A172 (cell line): ENCODE measurements around the gene SMIM34. TPM values are rescaled to one million over a fixed set of nuclear protein-coding genes. Genes with fewer than 3 reads are reported as not detected.
"Not testable (repeated sequence)": the region's sequence is repeated elsewhere in the genome, so short reads cannot be mapped to it uniquely, and the experiment has no call there.

Experiments used
- DNase-seq: peaks from one replicate; pipeline ENCODE4 v3.0.0-alpha.2; 2015; ENCODE audit warnings: low spot score
- total RNA-seq: library from RNA; depleted of rRNA; stranded (reverse); fragments of >200 nt; shearing (Covaris generic); gene quantifications from 2 replicates; pipeline ENCODE4 v1.2.3, GENCODE V29; 2014; rRNA removed

The SMIM34 gene
- total RNA-seq, 1 experiment from 2014 or later: not detected

- not testable (repeated sequence) for DNase-seq
Observed at GRCh38 chr21:34374462-34374861, 49.3 kb downstream of the SMIM34 start.

GRCh38 chr21:34372321-34372720, 51.4 kb downstream of the SMIM34 start:
- DNase-seq: no peak

GRCh38 chr21:34369741-34370140, 54.0 kb downstream of the SMIM34 start:
- no peak for DNase-seq

Other genes with a start within 250 kb of the SMIM34 start
- gene KCNE2, start 59.9 kb downstream of the SMIM34 start, total RNA-seq: not detected in 2 replicates
- 3.4 and 26.4 TPM in 2 replicates for gene SMIM11, start 48.4 kb downstream of the SMIM34 start, total RNA-seq
- 0.21 TPM in 1 of 2 replicates, not detected in the other for gene KCNE1, start 88.3 kb upstream of the SMIM34 start, total RNA-seq
- gene RCAN1, start 191.2 kb upstream of the SMIM34 start, total RNA-seq: 56.2 and 61.5 TPM in 2 replicates
- gene CLIC6, start 245.0 kb upstream of the SMIM34 start, total RNA-seq: not detected in 2 replicates